ENCODE measurements around the gene HBG1.
"Not testable (repeated sequence)": the region's sequence is repeated elsewhere in the genome, so short reads cannot be mapped to it uniquely, and the experiment has no call there.

The HBG1 gene

GRCh38 chr11:5249807-5250396 is at the start of gene HBG1:
HBG1 (minus strand) TSS chr11:5249857; CDS start chr11:5249804, 53 bp downstream.
- CTCF ChIA-PET = interaction anchor here (0.6 kb wide), 1 partner anchor 45 kb away, joined by 3 read pairs; no protein-coding TSS in a partner anchor
- H3K4me1 ChIP-seq (ENCODE audit: control insufficient read depth, insufficient read depth, low read length); H3K27ac ChIP-seq (ENCODE audit: extremely low read depth, low read depth, low read length); POLR2A ChIA-PET; H3K36me3 ChIP-seq (ENCODE audit: control insufficient read depth in 2 of 2, insufficient read depth in 1 of 2, low read length in 2 of 2); H3K4me3 ChIP-seq (ENCODE audit: low read depth, low read length); H3K9me3 ChIP-seq (ENCODE audit: control insufficient read depth, insufficient read depth, low read depth, low read length): not testable (repeated sequence)

GRCh38 chr11:5298451-5298850 is 48.8 kb upstream of the HBG1 start:
- Histone ChIP-seq H3K9me3 (ENCODE audit: control insufficient read depth, insufficient read depth, low read depth, low read length) (no peaks in the 10 kb centered on the region), H3K36me3 (ENCODE audit: control insufficient read depth in 2 of 2, insufficient read depth in 1 of 2, low read length in 2 of 2) (no peaks in the 10 kb centered on the region), H3K4me1 (ENCODE audit: control insufficient read depth, insufficient read depth, low read length) (no peaks in the 10 kb centered on the region), H3K4me3 (ENCODE audit: low read depth, low read length) (no peak overlapping the region), H3K27ac (ENCODE audit: extremely low read depth, low read depth, low read length) (no peak overlapping the region)
- no peak for TF ChIP-seq ZNF341 (tag by site-specific recombination; IDR thresholded peaks at IDR 0.05; ENCODE audit: low read depth)
- no peak for TF ChIP-seq ZNF416 (tag by site-specific recombination; IDR thresholded peaks at IDR 0.05)
- no peak for TF ChIP-seq ZNF707 (tag by site-specific recombination; IDR thresholded peaks at IDR 0.05)
- no peak for TF ChIP-seq ZBTB10 (tag by site-specific recombination; IDR thresholded peaks at IDR 0.05)
- ChIA-PET CTCF (interaction anchor here (1.4 kb wide), 1 partner anchor 175 kb away, joined by 4 read pairs; no protein-coding TSS in a partner anchor), POLR2A (no interaction called here)

GRCh38 chr11:5297721-5298323 is 48.2 kb upstream of the HBG1 start:
- Histone ChIP-seq H3K4me1 (ENCODE audit: control insufficient read depth, insufficient read depth, low read length) (no peaks in the 10 kb centered on the region), H3K9me3 (ENCODE audit: control insufficient read depth, insufficient read depth, low read depth, low read length) (no peaks in the 10 kb centered on the region), H3K27ac (ENCODE audit: extremely low read depth, low read depth, low read length) (no peak overlapping the region), H3K36me3 (ENCODE audit: control insufficient read depth in 2 of 2, insufficient read depth in 1 of 2, low read length in 2 of 2) (no peaks in the 10 kb centered on the region), H3K4me3 (ENCODE audit: low read depth, low read length) (no peak overlapping the region)
- POLR2A ChIA-PET = no interaction called here
- CTCF ChIA-PET = interaction anchor here (1.4 kb wide), 1 partner anchor 174 kb away, joined by 4 read pairs; no protein-coding TSS in a partner anchor
- TF ChIP-seq SP2 (tag by site-specific recombination; IDR thresholded peaks at IDR 0.05) = no peak

- CTCF ChIA-PET = interaction anchor here (0.6 kb wide), 1 partner anchor 1051 kb away, joined by 3 read pairs; no protein-coding TSS in a partner anchor
- H3K36me3 ChIP-seq (ENCODE audit: control insufficient read depth in 2 of 2, insufficient read depth in 1 of 2, low read length in 2 of 2); H3K4me1 ChIP-seq (ENCODE audit: control insufficient read depth, insufficient read depth, low read length); POLR2A ChIA-PET; H3K4me3 ChIP-seq (ENCODE audit: low read depth, low read length); H3K27ac ChIP-seq (ENCODE audit: extremely low read depth, low read depth, low read length); H3K9me3 ChIP-seq (ENCODE audit: control insufficient read depth, insufficient read depth, low read depth, low read length): not testable (repeated sequence)
These were observed 44.8 kb upstream of the HBG1 start for GRCh38 chr11:5294342-5294995.

- Histone ChIP-seq H3K4me3 (ENCODE audit: low read depth, low read length) (no peak overlapping the region), H3K36me3 (ENCODE audit: control insufficient read depth in 2 of 2, insufficient read depth in 1 of 2, low read length in 2 of 2) (no peaks in the 10 kb centered on the region), H3K27ac (ENCODE audit: extremely low read depth, low read depth, low read length) (no peak overlapping the region), H3K4me1 (ENCODE audit: control insufficient read depth, insufficient read depth, low read length) (no peaks in the 10 kb centered on the region), H3K9me3 (ENCODE audit: control insufficient read depth, insufficient read depth, low read depth, low read length) (no peaks in the 10 kb centered on the region)
- POLR2A ChIA-PET = no interaction called here
- CTCF ChIA-PET = no interaction called here
- TF ChIP-seq ZNF280C (tag by site-specific recombination; IDR thresholded peaks at IDR 0.05) (no peak), SP7 (tag by site-specific recombination; IDR thresholded peaks at IDR 0.05) (no peak), GLI4 (tag by site-specific recombination; IDR thresholded peaks at IDR 0.05) (no peak), ZNF10 (tag by site-specific recombination; IDR thresholded peaks at IDR 0.05) (no peak), GLI2 (tag by site-specific recombination; IDR thresholded peaks at IDR 0.05; ENCODE audit: borderline replicate concordance, low read depth) (no peak), ZNF211 (tag by site-specific recombination; IDR thresholded peaks at IDR 0.05; ENCODE audit: low read depth) (no peak), TRIM28 (IDR thresholded peaks at IDR 0.05; ENCODE audit: borderline replicate concordance, low read length) (no peak), MZF1 (tag by site-specific recombination; IDR thresholded peaks at IDR 0.05; ENCODE audit: borderline replicate concordance) (no peak), INSM2 (tag by site-specific recombination; IDR thresholded peaks at IDR 0.05) (no peak), ZNF19 (tag by site-specific recombination; IDR thresholded peaks at IDR 0.05; ENCODE audit: low read depth) (no peak), ZNF701 (tag by site-specific recombination; IDR thresholded peaks at IDR 0.05) (no peak), ZNF2 (tag by site-specific recombination; IDR thresholded peaks at IDR 0.05) (no peak)
These were observed 43.4 kb upstream of the HBG1 start for GRCh38 chr11:5293028-5293427.
